Liver (tissue), 9 donors: ENCODE measurements around the gene SLC12A7. TPM values are rescaled to one million over a fixed set of nuclear protein-coding genes. Genes with fewer than 3 reads are reported as not detected.

Source experiments
- DNase-seq: peaks from one replicate; pipeline ENCODE4 v3.0.0-alpha.2; 2017; ENCODE audit warnings: low spot score
- H3K27ac ChIP-seq, 2 donors: one replicate each; pipeline ENCODE4 v1.7.0; 2013; ENCODE audit warnings: inconsistent platforms in 2 of 2, low read length in 2 of 2, control low read depth in 1 of 2, low read depth in 1 of 2, mild to moderate bottlenecking in 1 of 2
- H3K27me3 ChIP-seq, 4 donors: one replicate each; pipeline versions ENCODE4 v1.6.1 to v1.7.0; 2013; ENCODE audit warnings: low read length in 3 of 4, inconsistent platforms in 1 of 4, mild to moderate bottlenecking in 1 of 4, moderate library complexity in 1 of 4; ENCODE audit not compliant: control insufficient read depth in 4 of 4, insufficient read depth in 4 of 4
- H3K36me3 ChIP-seq, 4 donors: one replicate each; pipeline versions ENCODE4 v1.6.1 to v1.7.0; 2013; ENCODE audit warnings: low read length in 3 of 4, mild to moderate bottlenecking in 3 of 4, low read depth in 1 of 4, moderate library complexity in 1 of 4; ENCODE audit not compliant: control insufficient read depth in 4 of 4, insufficient read depth in 3 of 4
- H3K4me1 ChIP-seq, 4 donors: one replicate each; pipeline versions ENCODE4 v1.6.1 to v1.7.0; 2013; ENCODE audit warnings: low read length in 3 of 4, mild to moderate bottlenecking in 3 of 4, moderate library complexity in 1 of 4; ENCODE audit not compliant: control insufficient read depth in 4 of 4, insufficient read depth in 4 of 4
- H3K4me3 ChIP-seq, 3 donors: one replicate each; pipeline versions ENCODE4 v1.6.1 to v1.7.0; 2013; ENCODE audit warnings: low read length in 3 of 3, control low read depth in 1 of 3, low read depth in 1 of 3, mild to moderate bottlenecking in 1 of 3
- H3K9ac ChIP-seq, 2 donors: one replicate each; pipeline ENCODE4 v1.7.0; 2013; ENCODE audit warnings: low read length in 2 of 2, mild to moderate bottlenecking in 2 of 2, moderate library complexity in 2 of 2, control low read depth in 1 of 2, low read depth in 1 of 2
- H3K9me3 ChIP-seq, 4 donors: one replicate each; pipeline versions ENCODE4 v1.6.1 to v1.7.0; 2013; ENCODE audit warnings: low read length in 3 of 4; ENCODE audit not compliant: control insufficient read depth in 4 of 4
- ATF3 ChIP-seq: IDR thresholded peaks from 2 replicates; pipeline ENCODE4 v1.6.1; 2016; ENCODE audit warnings: antibody characterized with exemption
- EGR1 ChIP-seq, 2 donors: IDR thresholded peaks; 2 replicates each; pipeline ENCODE4 v1.6.1; 2016 to 2018; ENCODE audit warnings: antibody characterized with exemption in 2 of 2, low read depth in 2 of 2
- FOXA2 ChIP-seq: IDR thresholded peaks from 2 replicates; pipeline ENCODE4 v1.6.1; 2016; ENCODE audit warnings: antibody characterized with exemption
- HNF4A ChIP-seq, 2 donors: conservative IDR thresholded peaks; 2 replicates each; pipeline ENCODE4 v1.6.1; 2016; ENCODE audit warnings: antibody characterized with exemption in 2 of 2, mild to moderate bottlenecking in 2 of 2
- HNF4G ChIP-seq: IDR thresholded peaks from 2 replicates; pipeline ENCODE4 v1.6.1; 2016; ENCODE audit warnings: antibody characterized with exemption
- JUND ChIP-seq, 2 donors: IDR thresholded peaks; 2 replicates each; pipeline ENCODE4 v1.6.1; 2016; ENCODE audit warnings: antibody characterized with exemption in 2 of 2
- MAX ChIP-seq: IDR thresholded peaks from 2 replicates; pipeline ENCODE4 v1.6.1; 2016; ENCODE audit warnings: antibody characterized with exemption
- NR2F2 ChIP-seq: IDR thresholded peaks from 2 replicates; pipeline ENCODE4 v1.6.1; 2016; ENCODE audit warnings: antibody characterized with exemption
- RAD21 ChIP-seq, 2 donors: IDR thresholded peaks; 2 replicates each; pipeline ENCODE4 v1.6.1; 2016; ENCODE audit warnings: antibody characterized with exemption in 2 of 2, mild to moderate bottlenecking in 2 of 2
- REST ChIP-seq: IDR thresholded peaks from 2 replicates; pipeline ENCODE4 v1.6.1; 2016; ENCODE audit warnings: antibody characterized with exemption, mild to moderate bottlenecking
- RXRA ChIP-seq, 2 donors: IDR thresholded peaks; 2 replicates each; pipeline ENCODE4 v1.6.1; 2017 to 2018; ENCODE audit warnings: antibody characterized with exemption in 2 of 2, mild to moderate bottlenecking in 1 of 2
- SP1 ChIP-seq: IDR thresholded peaks from 2 replicates; pipeline ENCODE4 v1.6.1; 2018; ENCODE audit warnings: antibody characterized with exemption, mild to moderate bottlenecking
- TAF1 ChIP-seq: conservative IDR thresholded peaks from 2 replicates; pipeline ENCODE4 v1.6.1; 2016; ENCODE audit warnings: antibody characterized with exemption, mild to moderate bottlenecking
- YY1 ChIP-seq: IDR thresholded peaks from 2 replicates; pipeline ENCODE4 v1.6.1; 2016; ENCODE audit warnings: antibody characterized with exemption, mild to moderate bottlenecking
- ZBTB33 ChIP-seq: IDR thresholded peaks from 2 replicates; pipeline ENCODE4 v1.6.1; 2016; ENCODE audit warnings: antibody characterized with exemption
- WGBS: extraction: QIAGEN DNeasy Blood & Tissue Kit; methylation state at CpG from one replicate; pipeline ENCODE4 v1.1.7; 2013; 5-methylcytosine and 5-hydroxymethylcytosine counted together
- polyA plus RNA-seq, 2 donors: library from polyadenylated mRNA; stranded (reverse) in 1 of 2; unstranded in 1 of 2; fragments of 200-250 nt in 1 of 2; fragments of >200 nt in 1 of 2; fragmentation: Nextera tagmentation in 1 of 2; extraction: Ambion mirVana in 1 of 2; gene quantifications; one replicate each; pipeline versions ENCODE4 v1.2.1 to v1.2.3, GENCODE V29; 2013 to 2015
- total RNA-seq, 2 donors: library from RNA; depleted of rRNA; stranded (reverse); fragments of >200 nt; gene quantifications; one replicate each; pipeline ENCODE4 v1.2.3, GENCODE V29; 2014
- donor health status: healthy.
- donor health status: healthy.
- donor health status: healthy.
- donor health status: healthy.
- donor health status: healthy.

Gene SLC12A7
- total and polyA plus RNA-seq, 4 donors = 12.3 to 64.2 (median 28.9) TPM

GRCh38 chr5:1152771-1153282, 41.0 kb upstream of the SLC12A7 start:
- H3K27ac ChIP-seq = no peak overlapping the region
- peaks cover 0 to 4% (median 0%) of the 10 kb centered on the region in 4 donors for H3K27me3 ChIP-seq
- 74% methylated on average over 15 of the region's 15 CpGs for WGBS
- no peak overlapping the region for H3K4me3 ChIP-seq
- H3K36me3 ChIP-seq = no peaks in the 10 kb centered on the region
- TF ChIP-seq FOXA2 = no peak
- TF ChIP-seq SP1 = no peak
- no peak for TF ChIP-seq RXRA (IDR thresholded peaks at IDR 0.05)
- TF ChIP-seq ZBTB33 = no peak
- TF ChIP-seq JUND (IDR thresholded peaks at IDR 0.05) = no peak
- no peak for TF ChIP-seq NR2F2
- TF ChIP-seq MAX = no peak
- TF ChIP-seq ATF3 = no peak
- TF ChIP-seq YY1 = no peak
- H3K9me3 ChIP-seq = no peaks in the 10 kb centered on the region
- H3K9ac ChIP-seq = no peak overlapping the region
- no peak for DNase-seq
- peaks cover 0 to 2% (median 0%) of the 10 kb centered on the region in 4 donors for H3K4me1 ChIP-seq

GRCh38 chr5:1152156-1152555, 40.3 kb upstream of the SLC12A7 start:
- TF ChIP-seq HNF4G (no peak), REST (no peak), ZBTB33 (no peak), JUND (IDR thresholded peaks at IDR 0.05) (no peak), EGR1 (IDR thresholded peaks at IDR 0.05; ENCODE audit: low read depth in 2 of 2) (no peak), YY1 (no peak), HNF4A (conservative IDR thresholded peaks at IDR 0.05) (no peak), MAX (no peak), TAF1 (no peak), RAD21 (IDR thresholded peaks at IDR 0.05) (no peak)
- Histone ChIP-seq H3K9ac (no peak overlapping the region), H3K9me3 (no peaks in the 10 kb centered on the region), H3K4me3 (no peak overlapping the region), H3K27ac (no peak overlapping the region), H3K4me1 (peaks cover 0 to 2% (median 0%) of the 10 kb centered on the region in 4 donors), H3K36me3 (no peaks in the 10 kb centered on the region), H3K27me3 (peaks cover 0 to 4% (median 0%) of the 10 kb centered on the region in 4 donors)
- DNase-seq = no peak
- WGBS = 67% methylated on average over 10 of the region's 10 CpGs
